ENCODE measurements around the gene ANKRD50. TPM values are rescaled to one million over a fixed set of nuclear protein-coding genes. Genes with fewer than 3 reads are reported as not detected.

The ANKRD50 gene
- total RNA-seq, 4 donors from 2014 or later: 8.9 to 19.0 (median 17.6) TPM

GRCh38 chr4:124685851-124686250 is 26.7 kb downstream of the ANKRD50 start:
- H3K4me3 ChIP-seq: no peak overlapping the region
- no peaks in the 10 kb centered on the region for H3K9me3 ChIP-seq
- H3K27me3 ChIP-seq: no peaks in the 10 kb centered on the region
- no peak overlapping the region for H3K27ac ChIP-seq
- no peak for DNase-seq
- intact Hi-C loops (cut with DNase I): no loop called here
- H3K36me3 ChIP-seq: peaks cover 0 to 2% (median 0%) of the 10 kb centered on the region in 3 donors
- no peaks in the 10 kb centered on the region for H3K4me1 ChIP-seq
- TF ChIP-seq CTCF (IDR thresholded peaks at IDR 0.05): no peak
- no peak for TF ChIP-seq POLR2A (IDR thresholded peaks at IDR 0.05)

DNA sequence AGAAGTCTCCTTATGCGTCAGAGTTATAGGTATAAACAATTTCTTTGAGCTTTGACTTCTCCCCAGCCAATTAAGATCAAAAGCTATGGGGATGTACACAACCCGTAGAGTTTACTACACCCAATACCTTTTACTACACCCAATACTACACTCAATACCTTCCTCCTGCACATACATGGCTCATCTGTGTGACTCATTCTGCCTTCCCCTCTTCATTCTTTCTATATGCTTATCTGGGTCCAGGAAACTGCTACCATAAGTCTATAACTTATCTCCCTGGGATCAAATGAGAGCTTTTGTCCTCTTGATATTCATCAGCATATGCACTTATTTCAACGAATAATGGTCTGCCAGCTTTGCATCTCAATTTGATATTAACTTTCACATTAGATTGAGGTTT is 28.2 kb downstream of the ANKRD50 start:
- Histone ChIP-seq H3K27ac (no peak overlapping the region), H3K36me3 (no peaks in the 10 kb centered on the region), H3K4me3 (no peak overlapping the region), H3K27me3 (no peaks in the 10 kb centered on the region), H3K4me1 (no peaks in the 10 kb centered on the region), H3K9me3 (no peaks in the 10 kb centered on the region)
- no peak for TF ChIP-seq POLR2A (IDR thresholded peaks at IDR 0.05)
- no peak for TF ChIP-seq CTCF (IDR thresholded peaks at IDR 0.05)
- intact Hi-C loops (cut with DNase I): no loop called here
- WGBS, 2 donors: 73 to 85% methylated on average over 3 of the region's 3 CpGs
- DNase-seq: no peak

- Histone ChIP-seq H3K27ac (no peak overlapping the region), H3K9me3 (no peaks in the 10 kb centered on the region), H3K27me3 (no peaks in the 10 kb centered on the region), H3K36me3 (peaks cover 0 to 13% (median 0%) of the 10 kb centered on the region in 3 donors), H3K4me3 (no peak overlapping the region), H3K4me1 (no peaks in the 10 kb centered on the region)
- DNase-seq: no peak
- intact Hi-C loops (cut with DNase I): no loop called here
- WGBS, 2 donors: 91 to 93% methylated on average over 2 of the region's 2 CpGs
- TF ChIP-seq POLR2A (IDR thresholded peaks at IDR 0.05) (no peak), CTCF (IDR thresholded peaks at IDR 0.05) (no peak)
Measured at GRCh38 chr4:124682384-124682783, 30.1 kb downstream of the ANKRD50 start.

DNA sequence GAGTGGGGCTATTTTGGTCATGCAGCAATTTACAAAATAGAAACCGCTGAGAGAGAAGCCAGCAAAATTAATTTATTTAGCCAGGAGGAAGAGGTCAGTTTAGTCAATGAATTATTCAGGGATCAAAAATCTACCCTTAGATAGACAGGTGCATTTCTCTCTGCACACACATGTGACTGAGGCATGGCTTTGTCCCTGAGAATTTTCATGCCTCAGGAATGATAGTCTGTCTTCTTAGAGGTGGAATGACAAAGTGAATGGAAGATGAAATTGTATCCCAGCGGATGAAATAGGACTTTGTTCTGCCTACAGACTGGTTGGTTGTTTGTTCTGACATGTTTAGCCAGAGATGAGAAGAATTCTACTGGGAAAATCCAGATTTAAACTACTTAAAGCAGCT is 46.0 kb downstream of the ANKRD50 start:
- no peaks in the 10 kb centered on the region for H3K9me3 ChIP-seq
- peaks cover 0 to 45% (median 6%) of the 10 kb centered on the region in 3 donors for H3K36me3 ChIP-seq
- no peaks in the 10 kb centered on the region for H3K27me3 ChIP-seq
- 68 to 75% methylated on average over 2 of the region's 2 CpGs for WGBS, 2 donors
- no peaks in the 10 kb centered on the region for H3K4me1 ChIP-seq
- no peak overlapping the region for H3K4me3 ChIP-seq
- no peak for DNase-seq
- intact Hi-C loops (cut with DNase I): no loop called here
- H3K27ac ChIP-seq: no peak overlapping the region
- TF ChIP-seq CTCF (IDR thresholded peaks at IDR 0.05) (no peak), POLR2A (IDR thresholded peaks at IDR 0.05) (no peak)

DNA sequence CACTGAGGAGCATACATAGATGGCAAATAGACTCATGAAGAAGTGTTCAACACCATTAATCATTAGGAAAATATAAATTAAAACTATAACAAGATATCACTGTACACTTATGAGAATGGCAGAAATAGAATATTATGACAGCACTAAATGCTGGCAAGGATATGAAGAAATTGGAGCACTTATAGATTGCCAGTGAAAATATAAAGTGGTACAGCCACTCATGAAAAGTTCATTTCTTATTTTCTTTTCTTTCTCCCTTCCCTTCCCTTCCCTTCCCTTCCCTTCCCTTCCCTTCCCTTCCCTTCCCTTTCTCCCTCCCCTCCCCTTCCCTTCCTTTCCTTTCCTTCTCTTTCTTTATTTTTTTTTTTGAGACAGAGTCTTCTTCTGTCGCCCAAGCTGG is 53.7 kb downstream of the ANKRD50 start:
- WGBS, 2 donors: 83 to 93% methylated on average over 1 of the region's 1 CpG

More for the DNA sequence above, 53.7 kb downstream of the ANKRD50 start:
- H3K27ac ChIP-seq: no peak overlapping the region
- H3K27me3 ChIP-seq: no peaks in the 10 kb centered on the region
- DNase-seq: no peak
- intact Hi-C loops (cut with DNase I): no loop called here
- no peak overlapping the region for H3K4me3 ChIP-seq
- H3K4me1 ChIP-seq: no peaks in the 10 kb centered on the region
- no peaks in the 10 kb centered on the region for H3K36me3 ChIP-seq
- no peaks in the 10 kb centered on the region for H3K9me3 ChIP-seq
- no peak for TF ChIP-seq POLR2A (IDR thresholded peaks at IDR 0.05)
- TF ChIP-seq CTCF (IDR thresholded peaks at IDR 0.05): no peak

All from esophagus squamous epithelium (tissue), 5 donors.